Measurements from ENCODE around the gene MED29. TPM values are rescaled to one million over a fixed set of nuclear protein-coding genes. Genes with fewer than 3 reads are reported as not detected.

MED29 gene
- total RNA-seq, 1 experiment from 2014 or later, result 24.3 TPM

DNA sequence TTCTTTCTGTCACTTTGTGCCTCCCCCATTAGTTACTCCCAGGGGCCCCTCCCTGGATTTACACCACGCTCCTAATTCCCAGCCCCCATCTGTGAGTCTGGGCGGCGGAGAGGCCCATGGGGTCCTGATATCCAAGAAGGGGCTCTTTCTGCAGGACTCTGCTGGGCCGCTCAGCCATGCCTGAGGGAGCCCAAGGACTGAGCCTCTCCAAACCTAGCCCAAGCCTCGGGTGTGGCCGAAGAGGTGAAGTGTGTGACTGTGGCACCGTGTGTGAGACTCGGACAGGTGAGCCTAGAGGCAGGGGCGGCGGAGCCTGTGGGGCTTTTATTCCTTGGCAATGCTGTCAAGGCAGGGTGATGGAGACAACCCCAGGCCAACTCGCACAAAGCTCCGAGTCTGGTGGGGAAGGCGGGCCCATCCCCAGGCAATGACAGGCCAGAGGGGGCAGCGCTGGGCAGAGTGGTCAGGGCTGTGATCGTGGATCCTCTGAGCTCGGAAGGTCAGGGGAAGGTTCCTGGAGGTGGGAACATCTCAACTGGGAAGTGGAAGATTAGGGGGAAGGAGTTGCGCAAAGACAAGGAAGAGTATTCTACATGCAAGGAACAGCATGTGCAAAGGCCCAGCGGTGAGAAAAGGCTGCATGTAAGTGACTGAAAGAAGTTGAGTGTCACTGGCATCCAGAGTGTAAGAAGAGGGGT is 22.9 kb downstream of the MED29 start:
- intact Hi-C loops (cut with micrococcal nuclease), result loop anchor here (2.0 kb wide), 1 partner anchor 301 kb away; no protein-coding TSS in a partner anchor
- H3K4me3 Mint-ChIP-seq (ENCODE audit: unreplicated experiment), result peak overlapping the region; percentile 94
- POLR2A ChIA-PET, result interaction anchor here (0.6 to 2.1 kb wide), 3 partner anchors 16 to 71 kb away, joined by 3 to 11 read pairs (median 4); partner anchors contain the start of gene RPS16
- no TSS peak for BruUV-seq (replicated peaks)
- DNase-seq (ENCODE audit: unreplicated experiment), result no peak
- CTCF ChIA-PET, result interaction anchor here (0.5 to 1.5 kb wide), 4 partner anchors 10 to 21 kb away, joined by 3 to 4 read pairs (median 4); no protein-coding TSS in a partner anchor
- H3K27ac Mint-ChIP-seq (ENCODE audit: low read depth, unreplicated experiment), result peak overlapping the region; percentile 5
- peaks cover 26% of the 10 kb centered on the region for H3K4me1 Mint-ChIP-seq (ENCODE audit: insufficient read depth, unreplicated experiment)
- H3K9me3 Mint-ChIP-seq (ENCODE audit: unreplicated experiment), result no peaks in the 10 kb centered on the region
- H3K36me3 Mint-ChIP-seq (ENCODE audit: insufficient read depth, unreplicated experiment), result peaks cover 34% of the 10 kb centered on the region
- H3K27me3 Mint-ChIP-seq (ENCODE audit: insufficient read depth, unreplicated experiment), result no peaks in the 10 kb centered on the region
- TF ChIP-seq, protein P1, sequence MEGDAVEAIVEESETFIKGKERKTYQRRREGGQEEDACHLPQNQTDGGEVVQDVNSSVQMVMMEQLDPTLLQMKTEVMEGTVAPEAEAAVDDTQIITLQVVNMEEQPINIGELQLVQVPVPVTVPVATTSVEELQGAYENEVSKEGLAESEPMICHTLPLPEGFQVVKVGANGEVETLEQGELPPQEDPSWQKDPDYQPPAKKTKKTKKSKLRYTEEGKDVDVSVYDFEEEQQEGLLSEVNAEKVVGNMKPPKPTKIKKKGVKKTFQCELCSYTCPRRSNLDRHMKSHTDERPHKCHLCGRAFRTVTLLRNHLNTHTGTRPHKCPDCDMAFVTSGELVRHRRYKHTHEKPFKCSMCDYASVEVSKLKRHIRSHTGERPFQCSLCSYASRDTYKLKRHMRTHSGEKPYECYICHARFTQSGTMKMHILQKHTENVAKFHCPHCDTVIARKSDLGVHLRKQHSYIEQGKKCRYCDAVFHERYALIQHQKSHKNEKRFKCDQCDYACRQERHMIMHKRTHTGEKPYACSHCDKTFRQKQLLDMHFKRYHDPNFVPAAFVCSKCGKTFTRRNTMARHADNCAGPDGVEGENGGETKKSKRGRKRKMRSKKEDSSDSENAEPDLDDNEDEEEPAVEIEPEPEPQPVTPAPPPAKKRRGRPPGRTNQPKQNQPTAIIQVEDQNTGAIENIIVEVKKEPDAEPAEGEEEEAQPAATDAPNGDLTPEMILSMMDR (IDR thresholded peaks at IDR 0.05; ENCODE audit: unreplicated experiment), result no peak

DNA sequence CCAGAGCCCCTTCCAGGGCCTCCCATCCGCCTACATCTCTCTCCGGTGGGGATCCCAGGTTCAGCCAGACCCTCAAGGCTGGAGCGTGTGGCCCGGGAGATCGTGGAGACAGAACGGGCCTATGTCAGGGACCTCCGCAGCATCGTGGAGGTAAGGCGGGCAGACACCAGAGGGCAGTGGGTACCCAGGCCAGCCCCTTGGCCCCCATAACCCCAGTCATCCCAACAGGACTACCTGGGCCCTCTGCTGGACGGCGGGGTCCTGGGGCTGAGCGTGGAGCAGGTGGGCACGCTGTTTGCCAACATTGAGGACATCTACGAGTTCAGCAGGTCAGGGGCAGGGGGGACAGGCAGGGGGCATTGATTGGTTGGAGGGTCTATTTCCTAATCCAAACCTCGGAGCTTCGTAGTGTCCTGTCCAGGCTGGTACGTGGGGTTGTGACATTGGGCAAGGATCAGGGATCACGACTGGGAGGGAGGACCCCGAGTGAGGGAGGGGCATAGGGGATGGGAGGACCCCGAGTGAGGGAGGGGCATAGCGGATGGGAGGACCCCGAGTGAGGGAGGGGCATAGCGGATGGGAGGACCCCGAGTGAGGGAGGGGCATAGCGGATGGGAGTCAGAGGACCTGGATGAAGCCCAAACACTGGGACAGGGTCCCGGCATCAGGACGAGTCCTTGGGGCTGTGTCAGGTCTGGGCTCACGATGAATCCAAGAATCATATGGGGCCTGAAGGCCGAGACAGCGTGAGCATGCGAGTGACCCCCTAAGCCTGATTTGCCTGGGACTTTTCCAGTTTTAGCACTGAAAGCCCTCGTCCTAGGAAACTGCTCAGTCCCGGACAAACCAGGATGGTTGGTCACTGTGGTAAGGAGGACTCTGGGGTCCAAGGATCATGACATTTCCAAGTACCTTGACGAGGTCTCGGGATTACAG is 24.2 kb downstream of the MED29 start:
- ChIA-PET CTCF (interaction anchor here (0.6 to 1.5 kb wide), 5 partner anchors 10 to 515 kb away, joined by 3 to 4 read pairs (median 3); no protein-coding TSS in a partner anchor), POLR2A (interaction anchor here (0.7 to 2.1 kb wide), 2 partner anchors 11 to 20 kb away, joined by 3 to 11 read pairs; partner anchors contain the start of gene RPS16)
- no peak for DNase-seq (ENCODE audit: unreplicated experiment)
- Mint-ChIP-seq H3K27ac (ENCODE audit: low read depth, unreplicated experiment) (no peak overlapping the region), H3K36me3 (ENCODE audit: insufficient read depth, unreplicated experiment) (peaks cover 21% of the 10 kb centered on the region), H3K4me1 (ENCODE audit: insufficient read depth, unreplicated experiment) (peaks cover 22% of the 10 kb centered on the region), H3K4me3 (ENCODE audit: unreplicated experiment) (no peak overlapping the region), H3K9me3 (ENCODE audit: unreplicated experiment) (no peaks in the 10 kb centered on the region), H3K27me3 (ENCODE audit: insufficient read depth, unreplicated experiment) (no peaks in the 10 kb centered on the region)
- no TSS peak for BruUV-seq (replicated peaks)
- intact Hi-C loops (cut with micrococcal nuclease), result no loop called here
- TF ChIP-seq, protein P1 (IDR thresholded peaks at IDR 0.05; ENCODE audit: unreplicated experiment), result no peak

GRCh38 chr19:39416152-39417120 is 25.3 kb downstream of the MED29 start:
- intact Hi-C loops (cut with micrococcal nuclease), result no loop called here
- no TSS peak for BruUV-seq (replicated peaks)
- no peaks in the 10 kb centered on the region for H3K9me3 Mint-ChIP-seq (ENCODE audit: unreplicated experiment)
- H3K27ac Mint-ChIP-seq (ENCODE audit: low read depth, unreplicated experiment), result no peak overlapping the region
- DNase-seq (ENCODE audit: unreplicated experiment), result no peak
- POLR2A ChIA-PET, result interaction anchor here (0.7 kb wide), 1 partner anchor 12 kb away, joined by 3 read pairs; no protein-coding TSS in a partner anchor
- CTCF ChIA-PET, result interaction anchor here (0.5 to 1.7 kb wide), 6 partner anchors 9 to 233 kb away, joined by 3 to 4 read pairs (median 4); no protein-coding TSS in a partner anchor
- TF ChIP-seq, protein P1 (IDR thresholded peaks at IDR 0.05; ENCODE audit: unreplicated experiment), result no peak
- H3K36me3 Mint-ChIP-seq (ENCODE audit: insufficient read depth, unreplicated experiment), result peaks cover 10% of the 10 kb centered on the region
- H3K4me3 Mint-ChIP-seq (ENCODE audit: unreplicated experiment), result no peak overlapping the region
- no peaks in the 10 kb centered on the region for H3K27me3 Mint-ChIP-seq (ENCODE audit: insufficient read depth, unreplicated experiment)
- peaks cover 12% of the 10 kb centered on the region for H3K4me1 Mint-ChIP-seq (ENCODE audit: insufficient read depth, unreplicated experiment)
